KOPT-K1 (cell line): ENCODE data around the gene QRFPR.
"Not testable (repeated sequence)": the region's sequence is repeated elsewhere in the genome, so short reads cannot be mapped to it uniquely, and the experiment has no call there.

Experiments used
- H3K27ac ChIP-seq: fragments of 200-600 bp; sonication (generic); 2 replicates; pipeline ENCODE4 v1.5.1; 2016; ENCODE audit warnings: antibody characterized with exemption, mild to moderate bottlenecking, low read depth, low read length; ENCODE audit not compliant: poor library complexity, severe bottlenecking
- H3K36me3 ChIP-seq: fragments of 200-600 bp; sonication (generic); 2 replicates; pipeline ENCODE4 v1.5.1; 2017; ENCODE audit warnings: antibody characterized with exemption, mild to moderate bottlenecking, low read length, moderate library complexity; ENCODE audit not compliant: insufficient read depth
- H3K9me3 ChIP-seq: fragments of 200-600 bp; sonication (generic); 2 replicates; pipeline ENCODE4 v1.5.1; 2017; ENCODE audit warnings: antibody characterized with exemption, low read length, mild to moderate bottlenecking; ENCODE audit not compliant: insufficient read depth, poor library complexity, severe bottlenecking

The QRFPR gene

GRCh38 chr4:121313430-121313829, 67.4 kb downstream of the QRFPR start:
- not testable (repeated sequence) for H3K9me3 ChIP-seq, H3K27ac ChIP-seq, H3K36me3 ChIP-seq

- Histone ChIP-seq H3K9me3 (no peaks in the 10 kb centered on the region), H3K27ac (no peak overlapping the region), H3K36me3 (no peaks in the 10 kb centered on the region)
These were observed 72.0 kb downstream of the QRFPR start for GRCh38 chr4:121308828-121309227.

- no peak overlapping the region for H3K27ac ChIP-seq
- H3K36me3 ChIP-seq = no peaks in the 10 kb centered on the region
- H3K9me3 ChIP-seq = no peaks in the 10 kb centered on the region
These were observed 72.5 kb downstream of the QRFPR start for GRCh38 chr4:121308328-121308663.

GRCh38 chr4:121307445-121308327, 73.1 kb downstream of the QRFPR start:
- no peaks in the 10 kb centered on the region for H3K36me3 ChIP-seq
- no peaks in the 10 kb centered on the region for H3K9me3 ChIP-seq
- no peak overlapping the region for H3K27ac ChIP-seq

GRCh38 chr4:121306931-121307330, 73.9 kb downstream of the QRFPR start:
- no peak overlapping the region for H3K27ac ChIP-seq
- no peaks in the 10 kb centered on the region for H3K9me3 ChIP-seq
- no peaks in the 10 kb centered on the region for H3K36me3 ChIP-seq

GRCh38 chr4:121304893-121305292, 75.9 kb downstream of the QRFPR start:
- Histone ChIP-seq H3K9me3 (no peaks in the 10 kb centered on the region), H3K36me3 (no peaks in the 10 kb centered on the region), H3K27ac (no peak overlapping the region)

- Histone ChIP-seq H3K36me3 (no peaks in the 10 kb centered on the region), H3K9me3 (no peaks in the 10 kb centered on the region), H3K27ac (no peak overlapping the region)
These were observed 81.5 kb downstream of the QRFPR start for GRCh38 chr4:121299367-121299766.

GRCh38 chr4:121283319-121283718, 97.5 kb downstream of the QRFPR start:
- Histone ChIP-seq H3K36me3 (no peaks in the 10 kb centered on the region), H3K27ac (no peak overlapping the region), H3K9me3 (peaks cover 9% of the 10 kb centered on the region)

GRCh38 chr4:121280425-121280824, 100.4 kb downstream of the QRFPR start:
- H3K36me3 ChIP-seq = no peaks in the 10 kb centered on the region
- peaks cover 9% of the 10 kb centered on the region for H3K9me3 ChIP-seq
- no peak overlapping the region for H3K27ac ChIP-seq

GRCh38 chr4:121278811-121279368, 101.9 kb downstream of the QRFPR start:
- no peaks in the 10 kb centered on the region for H3K9me3 ChIP-seq
- H3K36me3 ChIP-seq = no peaks in the 10 kb centered on the region
- H3K27ac ChIP-seq = no peak overlapping the region
